ENCODE measurements around the gene GSAP.

DNA sequence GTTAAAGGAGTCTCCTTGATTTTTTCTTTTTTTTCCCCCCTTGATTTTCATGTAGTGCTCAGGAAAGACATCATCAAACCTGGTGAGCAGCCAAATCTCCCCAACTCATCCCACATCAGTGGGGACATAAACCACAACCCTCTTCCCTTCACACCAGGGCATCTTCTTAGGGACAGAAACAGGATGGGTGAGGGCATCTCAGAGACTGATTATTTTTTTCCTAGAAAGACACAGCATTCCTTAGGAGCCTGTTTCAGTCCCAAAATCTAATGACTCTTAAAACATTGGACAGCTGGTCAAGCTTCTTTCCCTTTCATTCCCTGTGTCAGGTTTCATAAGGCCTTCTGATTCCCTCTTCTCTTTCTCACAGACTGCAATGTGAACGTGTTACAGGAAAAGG lies 31.5 kb upstream of the GSAP start:
- no peak for TF ChIP-seq POLR2AphosphoS5 (IDR thresholded peaks at IDR 0.05)
- TF ChIP-seq, protein P1, sequence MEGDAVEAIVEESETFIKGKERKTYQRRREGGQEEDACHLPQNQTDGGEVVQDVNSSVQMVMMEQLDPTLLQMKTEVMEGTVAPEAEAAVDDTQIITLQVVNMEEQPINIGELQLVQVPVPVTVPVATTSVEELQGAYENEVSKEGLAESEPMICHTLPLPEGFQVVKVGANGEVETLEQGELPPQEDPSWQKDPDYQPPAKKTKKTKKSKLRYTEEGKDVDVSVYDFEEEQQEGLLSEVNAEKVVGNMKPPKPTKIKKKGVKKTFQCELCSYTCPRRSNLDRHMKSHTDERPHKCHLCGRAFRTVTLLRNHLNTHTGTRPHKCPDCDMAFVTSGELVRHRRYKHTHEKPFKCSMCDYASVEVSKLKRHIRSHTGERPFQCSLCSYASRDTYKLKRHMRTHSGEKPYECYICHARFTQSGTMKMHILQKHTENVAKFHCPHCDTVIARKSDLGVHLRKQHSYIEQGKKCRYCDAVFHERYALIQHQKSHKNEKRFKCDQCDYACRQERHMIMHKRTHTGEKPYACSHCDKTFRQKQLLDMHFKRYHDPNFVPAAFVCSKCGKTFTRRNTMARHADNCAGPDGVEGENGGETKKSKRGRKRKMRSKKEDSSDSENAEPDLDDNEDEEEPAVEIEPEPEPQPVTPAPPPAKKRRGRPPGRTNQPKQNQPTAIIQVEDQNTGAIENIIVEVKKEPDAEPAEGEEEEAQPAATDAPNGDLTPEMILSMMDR (IDR thresholded peaks at IDR 0.05 in 8 of 11, conservative IDR thresholded peaks at IDR 0.05 in 3 of 11): no peak
